ENCODE results near the gene PHLDA1. TPM values are rescaled to one million over a fixed set of nuclear protein-coding genes. Genes with fewer than 3 reads are reported as not detected.

Gene PHLDA1
- total and polyA plus RNA-seq, 9 of the 15 experiments (the other 6 are each of a cell fraction or from before 2014, with no cell fraction given) = 0.15 to 2.9 (median 0.54) TPM

DNA sequence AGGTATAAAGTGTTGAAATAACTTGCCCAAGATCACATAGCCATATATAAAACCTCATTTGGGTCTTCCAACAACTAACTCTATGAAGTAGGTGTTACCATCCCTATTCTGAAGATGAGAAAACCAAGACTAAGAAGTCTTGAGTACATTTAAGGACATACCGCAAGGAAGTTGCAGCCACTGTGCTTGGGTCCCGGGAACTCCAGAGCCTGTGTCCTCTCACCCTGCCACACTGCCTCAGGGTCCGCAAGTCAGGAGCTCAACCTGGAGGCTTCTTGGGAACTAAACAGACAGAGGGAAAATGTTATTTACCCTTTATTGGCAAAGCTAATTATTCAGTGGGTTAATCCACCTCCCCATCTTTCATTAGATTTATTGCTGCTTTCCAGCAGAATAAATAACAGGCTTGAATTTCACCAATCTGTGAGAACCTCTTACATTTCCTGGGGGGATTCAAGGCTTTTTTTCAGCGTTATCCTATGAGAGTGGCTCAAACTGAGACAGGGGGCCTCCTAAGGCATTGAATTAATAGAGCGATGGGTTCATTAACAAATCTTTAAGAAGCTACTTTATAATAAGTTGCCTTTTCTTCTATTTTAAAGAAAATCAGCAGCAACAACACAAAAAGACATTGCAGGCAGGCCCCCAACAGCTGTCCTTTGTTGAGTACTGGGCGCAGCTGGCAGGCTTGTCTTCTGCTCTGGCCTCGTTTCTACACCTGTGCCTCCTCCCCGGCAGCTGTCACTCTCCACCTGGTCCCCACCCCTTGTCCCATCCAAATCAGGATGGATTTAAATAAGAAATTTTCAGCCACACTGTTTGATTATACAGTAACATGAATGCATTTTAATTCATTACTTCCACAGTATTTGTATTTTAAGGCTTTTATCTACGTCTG is 25.3 kb downstream of the PHLDA1 start:
- CTCF ChIA-PET (ENCODE audit: low intra/inter-chr PET ratio) = no interaction called here
- POLR2A ChIA-PET = interaction anchor here (0.6 to 0.9 kb wide), 2 partner anchors 15 to 37 kb away, joined by 3 read pairs; no protein-coding TSS in a partner anchor
- intact Hi-C loops (cut with micrococcal nuclease) (no loop called here), in situ Hi-C loops (cut with MboI) (no loop called here)
- H3K4me3 ChIP-seq = no peak overlapping the region
- H3K36me3 ChIP-seq (ENCODE audit: control insufficient read depth, insufficient read depth, low read length) = no peaks in the 10 kb centered on the region
- TF ChIP-seq ZNF133 (CRISPR knock-in tag; IDR thresholded peaks at IDR 0.05) = no peak
- TF ChIP-seq HDAC3 (IDR thresholded peaks at IDR 0.05; ENCODE audit: borderline replicate concordance, partially characterized antibody) = no peak
- TF ChIP-seq CBFA2T3 (IDR thresholded peaks at IDR 0.05) = no peak
- no peak for TF ChIP-seq HES1 (IDR thresholded peaks at IDR 0.05; ENCODE audit: low read depth)
- TF ChIP-seq TCF7L2 (IDR thresholded peaks at IDR 0.05; ENCODE audit: low read depth, low read length) = no peak
- no peak for TF ChIP-seq CBFA2T2 (conservative IDR thresholded peaks at IDR 0.05)
- H3K4me2 ChIP-seq (ENCODE audit: insufficient read depth, low read length) = no peak overlapping the region
- BruUV-seq (replicated peaks) = no TSS peak
- H3K27me3 ChIP-seq (ENCODE audit: control insufficient read depth in 2 of 2, insufficient read depth in 2 of 2, low read length in 2 of 2) = peaks cover 0 to 10% of the 10 kb centered on the region in 2 experiments; a peak in 3 of 5 replicates
- H3K27ac ChIP-seq (ENCODE audit: extremely low read depth, low read depth, low read length) = no peak overlapping the region
- 37% methylated on average over 9 of the region's 9 CpGs for WGBS (ENCODE audit: insufficient coverage, low coverage, missing lambda C conversion rate)
- H4K20me1 ChIP-seq (replicated peaks; ENCODE audit: control insufficient read depth, insufficient read depth, low read length) = no peaks in the 10 kb centered on the region; the same call in 1 of the 2 replicates
- FAIRE-seq (no peak), ATAC-seq (no peak), DNase-seq (ENCODE audit: extremely low read depth in 1 of 4, low spot score in 3 of 4) (no peak)
- no peak overlapping the region for H2AFZ ChIP-seq (ENCODE audit: low read depth, low read length)
- peaks cover 4% of the 10 kb centered on the region for H3K9me3 ChIP-seq (replicated peaks; ENCODE audit: control insufficient read depth, insufficient read depth, low read depth, low read length)
- H3K4me1 ChIP-seq (replicated peaks in 1 of 2; ENCODE audit: control insufficient read depth in 2 of 2, insufficient read depth in 2 of 2, low read length in 2 of 2) = no peaks in the 10 kb centered on the region
- H3K79me2 ChIP-seq (ENCODE audit: control insufficient read depth, insufficient read depth, low read length) = no peaks in the 10 kb centered on the region
- no peaks in the 10 kb centered on the region for H3K9me1 ChIP-seq (ENCODE audit: control insufficient read depth, insufficient read depth, low read length)
- no peak overlapping the region for H3K9ac ChIP-seq (ENCODE audit: insufficient read depth in 1 of 2, low read depth in 2 of 2, low read length in 2 of 2)

Data from K562 (cell line).